ENCODE measurements around the gene SH3GL1.

SH3GL1 gene

GRCh38 chr19:4431808-4432674 is 31.7 kb upstream of the SH3GL1 start:
- no peak for DNase-seq (ENCODE audit: low read depth in 2 of 2)

GRCh38 chr19:4431296-4431695 is 30.9 kb upstream of the SH3GL1 start:
- no peak for DNase-seq (ENCODE audit: low read depth in 2 of 2)

GRCh38 chr19:4430760-4431159 is 30.4 kb upstream of the SH3GL1 start:
- DNase-seq (ENCODE audit: low read depth in 2 of 2) = no peak

GRCh38 chr19:4429771-4430171 is 29.4 kb upstream of the SH3GL1 start:
- no peak for DNase-seq (ENCODE audit: low read depth in 2 of 2)

- no peak for DNase-seq (ENCODE audit: low read depth in 2 of 2)
Observed at GRCh38 chr19:4429256-4429655, 28.9 kb upstream of the SH3GL1 start.

- no peak for DNase-seq (ENCODE audit: low read depth in 2 of 2)
Observed at GRCh38 chr19:4428326-4428975, 28.1 kb upstream of the SH3GL1 start.

- no peak for DNase-seq (ENCODE audit: low read depth in 2 of 2)
Observed at GRCh38 chr19:4425537-4425936, 25.2 kb upstream of the SH3GL1 start.

GRCh38 chr19:4423416-4424126 is 23.2 kb upstream of the SH3GL1 start:
- DNase-seq (ENCODE audit: low read depth in 2 of 2) = no peak

GRCh38 chr19:4416268-4416667 is 15.9 kb upstream of the SH3GL1 start:
- DNase-seq (ENCODE audit: low read depth in 2 of 2) = no peak

GRCh38 chr19:4415352-4415751 is 15.0 kb upstream of the SH3GL1 start:
- DNase-seq (ENCODE audit: low read depth in 2 of 2) = no peak

GRCh38 chr19:4414800-4415321 is 14.5 kb upstream of the SH3GL1 start:
- no peak for DNase-seq (ENCODE audit: low read depth in 2 of 2)

- DNase-seq (ENCODE audit: low read depth in 2 of 2) = no peak
Observed at GRCh38 chr19:4414144-4414799, 13.9 kb upstream of the SH3GL1 start.

GRCh38 chr19:4413588-4413987 is 13.2 kb upstream of the SH3GL1 start:
- no peak for DNase-seq (ENCODE audit: low read depth in 2 of 2)

- no peak for DNase-seq (ENCODE audit: low read depth in 2 of 2)
Observed at GRCh38 chr19:4409123-4409933, 9.0 kb upstream of the SH3GL1 start.

GRCh38 chr19:4406626-4407025 is 6.3 kb upstream of the SH3GL1 start:
- DNase-seq (ENCODE audit: low read depth in 2 of 2) = no peak

GRCh38 chr19:4405977-4406376 is 5.6 kb upstream of the SH3GL1 start:
- no peak for DNase-seq (ENCODE audit: low read depth in 2 of 2)

GRCh38 chr19:4403005-4403761 is 2.8 kb upstream of the SH3GL1 start:
- no peak for DNase-seq (ENCODE audit: low read depth in 2 of 2)

GRCh38 chr19:4402171-4403004 is 2.0 kb upstream of the SH3GL1 start, which contains the start of gene CHAF1A:
TSS of gene CHAF1A (plus strand) at chr19:4402640. CDS start at chr19:4402763, 123 bp downstream.
- DNase-seq (ENCODE audit: low read depth in 2 of 2) = peak; percentile 97 to 99

- DNase-seq (ENCODE audit: low read depth in 2 of 2) = no peak
Observed at GRCh38 chr19:4401769-4402170, 1.4 kb upstream of the SH3GL1 start.
